ENCODE data around the gene KRT39. TPM values are rescaled to one million over a fixed set of nuclear protein-coding genes. Genes with fewer than 3 reads are reported as not detected.
A peak's percentile ranks its signal among the peaks of the same experiment; 100 is the strongest.

KRT39 gene
- total and polyA plus RNA-seq, 2 of the 13 experiments (the other 11 are each of a cell fraction or from before 2014, with no cell fraction given) = 0.07 to 1.2 TPM

DNA sequence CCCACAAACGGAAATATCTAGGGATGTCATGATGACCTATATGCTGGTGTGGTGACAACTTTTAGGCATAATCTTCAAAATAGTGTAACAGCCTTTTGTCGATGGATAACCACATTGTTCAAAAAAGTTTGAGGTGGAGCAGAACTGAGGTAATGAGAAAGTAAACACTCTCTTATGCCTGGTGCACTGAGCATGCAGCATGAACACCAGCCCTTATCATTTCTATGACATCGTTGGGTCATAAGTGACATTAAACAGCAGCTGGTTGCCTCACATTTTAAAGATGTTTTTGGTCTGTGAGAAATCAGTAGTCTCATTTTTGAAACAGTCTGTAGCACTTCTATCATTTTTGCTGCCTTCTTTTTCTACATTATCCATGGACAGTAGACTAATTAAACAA lies 31.1 kb downstream of the KRT39 start:
- BruUV-seq (replicated peaks) = TSS peak; percentile 72

DNA sequence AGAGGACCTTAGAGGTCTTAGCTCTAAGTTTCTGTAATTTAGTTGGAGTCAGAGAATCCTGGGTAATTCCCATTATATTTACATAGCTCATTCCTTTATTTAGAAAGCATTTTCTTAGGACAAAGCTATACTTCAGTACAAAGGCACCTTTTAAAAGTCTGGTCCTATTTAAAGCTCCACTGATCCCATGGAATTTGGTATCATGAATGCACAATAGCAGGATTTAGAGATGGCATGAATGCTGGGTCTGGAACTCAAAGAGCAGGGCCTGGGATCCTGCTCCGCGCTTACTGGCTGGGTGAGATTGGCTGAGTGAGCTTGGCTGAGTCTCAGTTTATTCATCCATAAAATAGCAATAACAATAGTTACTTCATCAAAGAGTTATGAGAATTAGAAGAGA lies 34.1 kb downstream of the KRT39 start:
- CTCF ChIA-PET (ENCODE audit: low intra/inter-chr PET ratio, low total read pairs) = no interaction called here
- POLR2A ChIA-PET = interaction anchor here (1.1 to 1.3 kb wide), 2 partner anchors 8 to 596 kb away, joined by 3 read pairs; no protein-coding TSS in a partner anchor
- FAIRE-seq (no peak), DNase-seq (ENCODE audit: low spot score) (peak; percentile 83), ATAC-seq (no peak)
- Histone ChIP-seq H3K9ac (ENCODE audit: insufficient read depth, low read depth, low read length) (no peak overlapping the region), H4K20me1 (ENCODE audit: insufficient read depth, low read length) (no peaks in the 10 kb centered on the region), H3K79me2 (ENCODE audit: insufficient read depth, low read length) (peaks cover 3% of the 10 kb centered on the region), H3K4me3 (replicated peaks in 1 of 3; ENCODE audit: insufficient read depth in 1 of 3, low read depth in 2 of 3, low read length in 3 of 3) (no peak overlapping the region), H3K27ac (ENCODE audit: extremely low read length, insufficient read depth, low read length) (no peak overlapping the region), H3K9me3 (ENCODE audit: low read length) (no peaks in the 10 kb centered on the region), H3K27me3 (ENCODE audit: control insufficient read depth in 1 of 2, insufficient read depth in 2 of 2, low read length in 2 of 2) (no peaks in the 10 kb centered on the region), H3K4me2 (ENCODE audit: low read depth, low read length) (no peak overlapping the region), H3K36me3 (replicated peaks in 1 of 2; ENCODE audit: control insufficient read depth in 1 of 2, insufficient read depth in 2 of 2, low read length in 2 of 2) (no peaks in the 10 kb centered on the region; a peak in 1 of 5 replicates), H3K4me1 (ENCODE audit: insufficient read depth, low read length) (peaks cover 60% of the 10 kb centered on the region), H2AFZ (ENCODE audit: low read length) (no peak overlapping the region)
- in situ Hi-C loops (cut with HindIII; ENCODE audit: extremely low pct_ligation_motif_present, low pct_unique_long_range_greater_than_20kb) = no loop called here
- no TSS peak for BruUV-seq (replicated peaks)
- 80% methylated on average over 2 of the region's 2 CpGs for WGBS (ENCODE audit: low lambda C conversion rate)
- intact Hi-C loops (cut with micrococcal nuclease; ENCODE audit: unreplicated experiment) = no loop called here
- TF ChIP-seq SOX13 (IDR thresholded peaks at IDR 0.05) = no peak
- peak in 1 of 2 experiments; percentile 59; a peak in 2 of 4 replicates for TF ChIP-seq SOX13 (CRISPR knock-in tag; conservative IDR thresholded peaks at IDR 0.05 in 1 of 2, IDR thresholded peaks at IDR 0.05 in 1 of 2)
- TF ChIP-seq ZNF629 (CRISPR knock-in tag; conservative IDR thresholded peaks at IDR 0.05) = peak; percentile 68; the same call in 1 of the 2 replicates
- TF ChIP-seq, protein P1, sequence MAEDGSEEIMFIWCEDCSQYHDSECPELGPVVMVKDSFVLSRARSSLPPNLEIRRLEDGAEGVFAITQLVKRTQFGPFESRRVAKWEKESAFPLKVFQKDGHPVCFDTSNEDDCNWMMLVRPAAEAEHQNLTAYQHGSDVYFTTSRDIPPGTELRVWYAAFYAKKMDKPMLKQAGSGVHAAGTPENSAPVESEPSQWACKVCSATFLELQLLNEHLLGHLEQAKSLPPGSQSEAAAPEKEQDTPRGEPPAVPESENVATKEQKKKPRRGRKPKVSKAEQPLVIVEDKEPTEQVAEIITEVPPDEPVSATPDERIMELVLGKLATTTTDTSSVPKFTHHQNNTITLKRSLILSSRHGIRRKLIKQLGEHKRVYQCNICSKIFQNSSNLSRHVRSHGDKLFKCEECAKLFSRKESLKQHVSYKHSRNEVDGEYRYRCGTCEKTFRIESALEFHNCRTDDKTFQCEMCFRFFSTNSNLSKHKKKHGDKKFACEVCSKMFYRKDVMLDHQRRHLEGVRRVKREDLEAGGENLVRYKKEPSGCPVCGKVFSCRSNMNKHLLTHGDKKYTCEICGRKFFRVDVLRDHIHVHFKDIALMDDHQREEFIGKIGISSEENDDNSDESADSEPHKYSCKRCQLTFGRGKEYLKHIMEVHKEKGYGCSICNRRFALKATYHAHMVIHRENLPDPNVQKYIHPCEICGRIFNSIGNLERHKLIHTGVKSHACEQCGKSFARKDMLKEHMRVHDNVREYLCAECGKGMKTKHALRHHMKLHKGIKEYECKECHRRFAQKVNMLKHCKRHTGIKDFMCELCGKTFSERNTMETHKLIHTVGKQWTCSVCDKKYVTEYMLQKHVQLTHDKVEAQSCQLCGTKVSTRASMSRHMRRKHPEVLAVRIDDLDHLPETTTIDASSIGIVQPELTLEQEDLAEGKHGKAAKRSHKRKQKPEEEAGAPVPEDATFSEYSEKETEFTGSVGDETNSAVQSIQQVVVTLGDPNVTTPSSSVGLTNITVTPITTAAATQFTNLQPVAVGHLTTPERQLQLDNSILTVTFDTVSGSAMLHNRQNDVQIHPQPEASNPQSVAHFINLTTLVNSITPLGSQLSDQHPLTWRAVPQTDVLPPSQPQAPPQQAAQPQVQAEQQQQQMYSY (CRISPR knock-in tag; IDR thresholded peaks at IDR 0.05) = peak; percentile 72; the same call in 1 of the 2 replicates
- TF ChIP-seq, protein P2, sequence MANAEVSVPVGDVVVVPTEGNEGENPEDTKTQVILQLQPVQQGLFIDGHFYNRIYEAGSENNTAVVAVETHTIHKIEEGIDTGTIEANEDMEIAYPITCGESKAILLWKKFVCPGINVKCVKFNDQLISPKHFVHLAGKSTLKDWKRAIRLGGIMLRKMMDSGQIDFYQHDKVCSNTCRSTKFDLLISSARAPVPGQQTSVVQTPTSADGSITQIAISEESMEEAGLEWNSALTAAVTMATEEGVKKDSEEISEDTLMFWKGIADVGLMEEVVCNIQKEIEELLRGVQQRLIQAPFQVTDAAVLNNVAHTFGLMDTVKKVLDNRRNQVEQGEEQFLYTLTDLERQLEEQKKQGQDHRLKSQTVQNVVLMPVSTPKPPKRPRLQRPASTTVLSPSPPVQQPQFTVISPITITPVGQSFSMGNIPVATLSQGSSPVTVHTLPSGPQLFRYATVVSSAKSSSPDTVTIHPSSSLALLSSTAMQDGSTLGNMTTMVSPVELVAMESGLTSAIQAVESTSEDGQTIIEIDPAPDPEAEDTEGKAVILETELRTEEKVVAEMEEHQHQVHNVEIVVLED (CRISPR knock-in tag; IDR thresholded peaks at IDR 0.05; ENCODE audit: borderline replicate concordance) = no peak
- TF ChIP-seq NR3C1 (CRISPR knock-in tag; IDR thresholded peaks at IDR 0.05) = no peak
- peak; percentile 36 for TF ChIP-seq PRPF4 (IDR thresholded peaks at IDR 0.05; ENCODE audit: low read depth, low read length, poor library complexity, severe bottlenecking)

More for the DNA sequence above, 31.1 kb downstream of the KRT39 start:
- Histone ChIP-seq H3K4me1 (ENCODE audit: insufficient read depth, low read length) (peaks cover 74% of the 10 kb centered on the region), H2AFZ (ENCODE audit: low read length) (no peak overlapping the region), H3K36me3 (replicated peaks in 1 of 2; ENCODE audit: control insufficient read depth in 1 of 2, insufficient read depth in 2 of 2, low read length in 2 of 2) (no peaks in the 10 kb centered on the region), H4K20me1 (ENCODE audit: insufficient read depth, low read length) (no peaks in the 10 kb centered on the region), H3K27me3 (ENCODE audit: control insufficient read depth in 1 of 2, insufficient read depth in 2 of 2, low read length in 2 of 2) (no peaks in the 10 kb centered on the region), H3K27ac (ENCODE audit: extremely low read length, insufficient read depth, low read length) (peak overlapping the region; percentile 48), H3K4me3 (replicated peaks in 1 of 3; ENCODE audit: insufficient read depth in 1 of 3, low read depth in 2 of 3, low read length in 3 of 3) (peak overlapping the region; percentile 32 to 65 (median 62); a peak in 4 of 6 replicates), H3K4me2 (ENCODE audit: low read depth, low read length) (peak overlapping the region; percentile 70), H3K9me3 (ENCODE audit: low read length) (no peaks in the 10 kb centered on the region), H3K9ac (ENCODE audit: insufficient read depth, low read depth, low read length) (peak overlapping the region; percentile 67), H3K79me2 (ENCODE audit: insufficient read depth, low read length) (peaks cover 3% of the 10 kb centered on the region)
- no peak for DNase-seq (ENCODE audit: low spot score)
- no peak for ATAC-seq
- in situ Hi-C loops (cut with HindIII; ENCODE audit: extremely low pct_ligation_motif_present, low pct_unique_long_range_greater_than_20kb) (no loop called here), intact Hi-C loops (cut with micrococcal nuclease; ENCODE audit: unreplicated experiment) (loop anchor here (2.0 kb wide), 1 partner anchor 21 kb away; no protein-coding TSS in a partner anchor)
- TF ChIP-seq, protein P3, sequence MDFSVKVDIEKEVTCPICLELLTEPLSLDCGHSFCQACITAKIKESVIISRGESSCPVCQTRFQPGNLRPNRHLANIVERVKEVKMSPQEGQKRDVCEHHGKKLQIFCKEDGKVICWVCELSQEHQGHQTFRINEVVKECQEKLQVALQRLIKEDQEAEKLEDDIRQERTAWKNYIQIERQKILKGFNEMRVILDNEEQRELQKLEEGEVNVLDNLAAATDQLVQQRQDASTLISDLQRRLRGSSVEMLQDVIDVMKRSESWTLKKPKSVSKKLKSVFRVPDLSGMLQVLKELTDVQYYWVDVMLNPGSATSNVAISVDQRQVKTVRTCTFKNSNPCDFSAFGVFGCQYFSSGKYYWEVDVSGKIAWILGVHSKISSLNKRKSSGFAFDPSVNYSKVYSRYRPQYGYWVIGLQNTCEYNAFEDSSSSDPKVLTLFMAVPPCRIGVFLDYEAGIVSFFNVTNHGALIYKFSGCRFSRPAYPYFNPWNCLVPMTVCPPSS (IDR thresholded peaks at IDR 0.05) = no peak
- TF ChIP-seq FOXA1 (IDR thresholded peaks at IDR 0.05) (no peak), FOXA1 (CRISPR knock-in tag; IDR thresholded peaks at IDR 0.05) (0 out of 2 replicates have a peak, but pooled peaks have one; percentile 30), SOX13 (IDR thresholded peaks at IDR 0.05) (no peak), SOX13 (CRISPR knock-in tag; conservative IDR thresholded peaks at IDR 0.05 in 1 of 2, IDR thresholded peaks at IDR 0.05 in 1 of 2) (0 out of 4 replicates have a peak, but pooled peaks of 1 of the 2 experiments have one; percentile 24), ATF7 (IDR thresholded peaks at IDR 0.05) (0 out of 2 replicates have a peak, but pooled peaks have one; percentile 5), ATF7 (CRISPR knock-in tag; IDR thresholded peaks at IDR 0.05) (no peak)
- ChIA-PET CTCF (ENCODE audit: low intra/inter-chr PET ratio, low total read pairs) (no interaction called here), POLR2A (interaction anchor here (0.9 to 2.0 kb wide), 4 partner anchors 11 to 25 kb away, joined by 3 to 10 read pairs (median 6); no protein-coding TSS in a partner anchor)
- no peak for FAIRE-seq
- WGBS (ENCODE audit: low lambda C conversion rate) = 51% methylated on average over 3 of the region's 3 CpGs

Measured in HepG2 (cell line).